GM19468 (cell line): ENCODE results near the gene METTL17.
"Not testable (repeated sequence)": the region's sequence is repeated elsewhere in the genome, so short reads cannot be mapped to it uniquely, and the experiment has no call there.

Source experiments
- ATAC-seq: cut with Tn5 transposase; IDR thresholded peaks from one replicate; pipeline ENCODE4 v1.9.1; 2021; ENCODE audit warnings: mild to moderate bottlenecking, moderate library complexity, moderate number of reproducible peaks; ENCODE audit not compliant: unreplicated experiment; ENCODE audit errors: extremely low read depth

The METTL17 gene

GRCh38 chr14:21040941-21041340 lies 51.2 kb downstream of the METTL17 start:
- not testable (repeated sequence) for ATAC-seq

DNA sequence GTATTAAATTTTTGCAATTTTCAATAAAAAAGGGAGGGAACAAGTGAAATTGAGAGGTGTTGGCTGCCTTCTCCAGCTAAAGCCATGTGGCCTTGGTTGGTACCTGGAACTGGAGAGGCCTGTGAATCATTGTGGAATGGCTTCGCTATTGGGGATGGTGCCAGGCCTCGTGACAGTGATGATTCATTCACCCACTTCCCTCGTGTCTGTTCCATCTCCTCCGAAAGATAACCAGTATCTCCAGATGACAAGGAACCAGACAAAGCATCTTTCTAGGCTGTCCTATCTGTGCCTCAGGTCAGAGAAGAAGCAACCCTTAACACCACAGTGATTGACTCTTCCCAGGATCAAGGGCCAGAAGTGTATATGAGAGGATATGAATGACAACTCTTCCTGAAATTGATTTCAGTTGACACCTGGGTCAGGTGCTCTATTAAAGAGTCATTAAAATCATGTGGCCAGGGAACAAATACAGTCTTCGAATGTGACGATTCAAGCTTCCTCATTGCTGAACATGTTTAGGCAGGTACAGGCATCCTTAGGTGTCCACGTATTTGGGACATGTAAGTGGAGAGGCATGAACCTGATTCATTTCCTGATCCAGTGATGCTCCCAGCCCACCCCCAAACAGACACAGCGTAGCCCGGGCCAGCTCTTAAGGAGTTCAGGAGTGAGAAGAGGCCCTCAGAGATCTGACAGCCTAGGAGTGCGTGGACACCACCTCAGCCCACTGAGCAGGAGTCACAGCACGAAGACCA lies 52.1 kb downstream of the METTL17 start, which contains the start of gene RNASE7:
RNASE7 (plus strand) TSS at position 687 of the 758 bp plus-strand sequence. CDS start 631 bp downstream, outside the sequence.
- no peak for ATAC-seq

GRCh38 chr14:21042918-21043317 lies 53.1 kb downstream of the METTL17 start:
- ATAC-seq, result no peak

- no peak for ATAC-seq
These were observed 53.7 kb downstream of the METTL17 start for GRCh38 chr14:21043387-21043973.

DNA sequence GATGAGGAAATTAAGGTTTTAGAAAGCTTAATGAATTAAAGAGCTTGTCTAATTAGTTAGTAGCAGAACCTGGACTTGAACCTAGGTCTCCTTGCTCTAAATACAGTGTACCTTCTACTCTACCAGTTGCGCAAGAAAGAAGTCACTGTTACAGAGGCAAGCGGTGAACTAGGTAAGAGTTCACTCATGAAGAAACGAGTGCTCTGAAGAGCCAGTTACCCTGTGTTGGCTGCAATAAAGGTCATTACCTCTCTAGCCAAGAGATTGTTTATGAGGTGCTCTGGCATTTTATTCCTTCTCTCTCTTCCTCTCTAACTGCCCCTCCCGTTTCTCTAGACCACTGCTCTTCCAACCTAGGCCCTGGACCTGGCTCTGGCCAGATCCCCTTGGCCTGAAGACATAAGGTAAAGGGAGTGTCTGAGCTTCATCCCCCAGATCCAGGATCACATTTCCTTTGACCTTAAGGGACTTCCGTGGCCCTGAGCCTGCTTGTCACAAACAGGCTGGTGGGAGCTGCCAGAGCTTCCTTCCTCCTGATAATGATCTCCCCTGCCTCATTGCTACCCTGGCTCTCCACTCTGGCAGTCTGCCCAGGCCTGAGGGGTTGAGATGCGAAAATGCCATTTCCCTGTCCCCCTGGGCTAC lies 54.3 kb downstream of the METTL17 start:
- ATAC-seq, result no peak
